DOHH2 (cell line): ENCODE measurements around the gene CDX1.

Experiments used
- CTCF ChIP-seq: fragments of 200-600 bp; sonication (generic); IDR thresholded peaks from one replicate; pipeline ENCODE4 v1.5.1; 2014; ENCODE audit warnings: antibody characterized with exemption, mild to moderate bottlenecking, low read depth, low read length; ENCODE audit not compliant: poor library complexity, severe bottlenecking
- EZH2phosphoT487 ChIP-seq: fragments of 200-600 bp; sonication (generic); IDR thresholded peaks from 2 replicates; pipeline ENCODE4 v1.6.1; 2017; ENCODE audit warnings: borderline replicate concordance, mild to moderate bottlenecking, antibody characterized with exemption, low read length, moderate library complexity, mixed read lengths

GRCh38 chr5:150218693-150219035 is 52.1 kb downstream of the CDX1 start:
- TF ChIP-seq CTCF (no peak), EZH2phosphoT487 (no peak)
